Cardiac fibroblast (primary cell): ENCODE measurements around the gene USP44.

Experiments
- DNase-seq, 2 donors: peaks; one replicate each; pipeline versions ENCODE4 v3.0.0 to v3.0.0-alpha.2; 2010; ENCODE audit warnings: low read depth in 2 of 2
- H3K4me3 ChIP-seq, 2 donors: replicated peaks in 1 of 2; 1 replicate in 1 of 2; 2 replicates in 1 of 2; pipeline ENCODE4 v1.5.1; 2011; ENCODE audit warnings: low read depth in 2 of 2, low read length in 2 of 2, mild to moderate bottlenecking in 2 of 2, moderate library complexity in 1 of 2
- CTCF ChIP-seq: IDR thresholded peaks from one replicate; pipeline ENCODE4 v1.5.1; 2011; ENCODE audit warnings: low read depth, mild to moderate bottlenecking, low read length, inconsistent platforms

Gene USP44

GRCh38 chr12:95511977-95512376 lies 39.3 kb downstream of the USP44 start:
- no peak overlapping the region for H3K4me3 ChIP-seq
- no peak for TF ChIP-seq CTCF

GRCh38 chr12:95509300-95509699 lies 42.0 kb downstream of the USP44 start:
- H3K4me3 ChIP-seq: no peak overlapping the region
- TF ChIP-seq CTCF: no peak
- DNase-seq: no peak

More at GRCh38 chr12:95511977-95512376, 39.3 kb downstream of the USP44 start:
- DNase-seq: no peak

- no peak overlapping the region for H3K4me3 ChIP-seq
- no peak for TF ChIP-seq CTCF
- no peak for DNase-seq
Observed at GRCh38 chr12:95506707-95507523, 44.4 kb downstream of the USP44 start.

- no peak for DNase-seq
- TF ChIP-seq CTCF: no peak
- no peak overlapping the region for H3K4me3 ChIP-seq
Observed at GRCh38 chr12:95505039-95505438, 46.2 kb downstream of the USP44 start.

GRCh38 chr12:95504140-95504539 lies 47.1 kb downstream of the USP44 start:
- H3K4me3 ChIP-seq: no peak overlapping the region
- no peak for TF ChIP-seq CTCF
- no peak for DNase-seq

GRCh38 chr12:95499772-95500171 lies 51.5 kb downstream of the USP44 start:
- no peak for DNase-seq
- no peak for TF ChIP-seq CTCF
- H3K4me3 ChIP-seq: no peak overlapping the region
